Subcutaneous abdominal adipose tissue (tissue), 5 donors: ENCODE results near the gene SKOR2.

ENCODE experiments used
- H3K27ac ChIP-seq: one replicate; pipeline ENCODE4 v1.7.0; 2013; ENCODE audit warnings: low read depth, mild to moderate bottlenecking, inconsistent platforms, low read length, moderate library complexity
- H3K27me3 ChIP-seq, 5 donors: one replicate each; pipeline ENCODE4 v1.7.0; 2013; ENCODE audit warnings: low read length in 5 of 5, inconsistent platforms in 1 of 5; ENCODE audit not compliant: control insufficient read depth in 5 of 5, insufficient read depth in 4 of 5
- H3K36me3 ChIP-seq, 5 donors: one replicate each; pipeline ENCODE4 v1.7.0; 2013; ENCODE audit warnings: low read length in 5 of 5; ENCODE audit not compliant: control insufficient read depth in 5 of 5, insufficient read depth in 5 of 5
- H3K4me1 ChIP-seq, 5 donors: one replicate each; pipeline ENCODE4 v1.7.0; 2013; ENCODE audit warnings: low read length in 5 of 5, mild to moderate bottlenecking in 3 of 5, moderate library complexity in 1 of 5; ENCODE audit not compliant: control insufficient read depth in 5 of 5, insufficient read depth in 5 of 5
- H3K4me3 ChIP-seq, 5 donors: one replicate each; pipeline ENCODE4 v1.7.0; 2013; ENCODE audit warnings: low read length in 5 of 5, low read depth in 1 of 5
- H3K9ac ChIP-seq, 5 donors: one replicate each; pipeline ENCODE4 v1.7.0; 2013; ENCODE audit warnings: low read length in 5 of 5, mild to moderate bottlenecking in 4 of 5, moderate library complexity in 3 of 5
- H3K9me3 ChIP-seq, 5 donors: one replicate each; pipeline ENCODE4 v1.7.0; 2013; ENCODE audit warnings: low read length in 5 of 5; ENCODE audit not compliant: control insufficient read depth in 5 of 5
- donor health status: healthy.
- donor health status: healthy.
- donor health status: healthy.
- donor health status: healthy.
- donor health status: healthy.

The SKOR2 gene, protein sequence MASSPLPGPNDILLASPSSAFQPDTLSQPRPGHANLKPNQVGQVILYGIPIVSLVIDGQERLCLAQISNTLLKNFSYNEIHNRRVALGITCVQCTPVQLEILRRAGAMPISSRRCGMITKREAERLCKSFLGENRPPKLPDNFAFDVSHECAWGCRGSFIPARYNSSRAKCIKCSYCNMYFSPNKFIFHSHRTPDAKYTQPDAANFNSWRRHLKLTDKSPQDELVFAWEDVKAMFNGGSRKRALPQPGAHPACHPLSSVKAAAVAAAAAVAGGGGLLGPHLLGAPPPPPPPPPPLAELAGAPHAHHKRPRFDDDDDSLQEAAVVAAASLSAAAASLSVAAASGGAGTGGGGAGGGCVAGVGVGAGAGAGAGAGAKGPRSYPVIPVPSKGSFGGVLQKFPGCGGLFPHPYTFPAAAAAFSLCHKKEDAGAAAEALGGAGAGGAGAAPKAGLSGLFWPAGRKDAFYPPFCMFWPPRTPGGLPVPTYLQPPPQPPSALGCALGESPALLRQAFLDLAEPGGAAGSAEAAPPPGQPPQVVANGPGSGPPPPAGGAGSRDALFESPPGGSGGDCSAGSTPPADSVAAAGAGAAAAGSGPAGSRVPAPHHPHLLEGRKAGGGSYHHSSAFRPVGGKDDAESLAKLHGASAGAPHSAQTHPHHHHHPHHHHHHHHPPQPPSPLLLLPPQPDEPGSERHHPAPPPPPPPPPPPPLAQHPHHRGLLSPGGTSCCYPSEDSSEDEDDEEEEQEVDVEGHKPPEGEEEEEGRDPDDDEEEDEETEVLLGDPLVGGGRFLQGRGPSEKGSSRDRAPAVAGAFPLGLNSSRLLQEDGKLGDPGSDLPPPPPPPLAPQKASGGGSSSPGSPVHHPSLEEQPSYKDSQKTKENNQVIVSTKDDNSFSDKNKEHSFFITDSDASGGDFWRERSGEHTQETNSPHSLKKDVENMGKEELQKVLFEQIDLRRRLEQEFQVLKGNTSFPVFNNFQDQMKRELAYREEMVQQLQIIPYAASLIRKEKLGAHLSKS

DNA sequence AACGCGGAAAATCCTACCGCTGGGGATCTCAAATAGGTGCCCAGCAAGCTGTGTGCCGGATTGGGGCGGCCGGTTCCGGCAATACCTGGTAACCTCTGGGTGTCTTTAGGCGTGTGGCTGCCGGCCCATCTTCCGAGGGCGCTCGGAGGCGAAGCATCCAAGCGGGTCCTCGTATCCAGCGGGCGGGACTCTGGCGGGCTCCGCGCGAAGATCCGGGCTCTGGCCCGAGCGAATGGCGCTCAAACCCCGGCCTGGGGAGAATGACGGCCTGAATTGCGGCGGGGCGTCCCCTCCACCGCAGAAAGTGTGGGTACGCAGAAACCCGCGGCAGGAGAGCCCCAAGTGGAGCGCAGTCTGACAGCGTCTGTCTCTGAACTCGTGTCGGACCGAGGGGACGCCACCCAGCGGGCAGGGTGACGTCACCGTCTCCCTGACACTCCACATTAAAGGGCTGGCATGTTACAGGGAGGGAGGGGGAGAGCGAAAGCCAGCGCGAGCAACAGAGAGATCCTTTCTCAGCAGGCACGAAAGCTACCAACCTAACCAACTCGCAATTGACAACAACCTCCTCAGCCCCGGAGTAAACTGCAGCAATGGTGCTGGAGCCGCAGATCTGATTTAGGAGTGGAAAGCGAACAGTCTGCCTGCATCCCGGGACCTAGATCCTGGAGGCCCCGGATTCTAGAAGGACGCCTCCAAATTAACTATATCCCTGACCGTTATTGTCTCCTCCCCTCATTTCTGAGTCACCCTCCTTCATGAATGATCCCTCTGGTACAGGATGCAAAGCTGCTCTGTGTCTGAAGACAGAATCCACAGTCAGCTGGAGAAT is at the start of gene SKOR2:
Gene SKOR2 (minus strand): TSS at position 372 of the 832 bp plus-strand sequence. CDS start 2,477 bp downstream, outside the sequence.
- Histone ChIP-seq H3K9me3 (peaks cover 0 to 7% (median 3%) of the 10 kb centered on the region in 5 donors), H3K36me3 (no peaks in the 10 kb centered on the region), H3K27me3 (peaks cover 50 to 83% (median 67%) of the 10 kb centered on the region in 5 donors), H3K27ac (no peak within 1 kb of the TSS), H3K4me1 (peaks cover 0 to 10% (median 6%) of the 10 kb centered on the region in 5 donors), H3K4me3 (no peak within 1 kb of the TSS), H3K9ac (no peak within 1 kb of the TSS)

DNA sequence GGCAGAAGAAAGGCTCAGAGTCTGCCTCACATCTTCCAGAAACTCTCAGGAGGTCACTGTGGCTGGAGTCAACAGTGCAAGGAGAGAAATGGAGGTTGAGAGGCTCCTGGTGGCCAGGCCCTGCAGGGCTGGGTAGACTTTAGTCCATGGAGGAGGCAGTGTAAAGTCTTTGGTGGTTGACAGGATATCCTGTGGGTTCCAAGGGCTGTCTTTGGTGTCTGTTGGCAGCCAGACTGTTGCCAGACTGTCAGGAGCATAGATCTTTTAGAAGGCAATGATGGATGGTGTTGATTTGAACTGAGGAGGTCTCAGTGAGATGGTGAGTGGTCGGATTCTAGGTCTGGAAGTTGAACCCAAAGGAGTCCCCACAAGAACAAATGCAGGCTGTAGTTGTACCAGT is 45.0 kb upstream of the SKOR2 start:
- Histone ChIP-seq H3K27me3 (peaks cover 0 to 3% (median 0%) of the 10 kb centered on the region in 5 donors), H3K4me1 (no peaks in the 10 kb centered on the region), H3K9me3 (peaks cover 0 to 10% (median 4%) of the 10 kb centered on the region in 5 donors), H3K27ac (no peak overlapping the region), H3K4me3 (no peak overlapping the region), H3K9ac (no peak overlapping the region), H3K36me3 (no peaks in the 10 kb centered on the region)

DNA sequence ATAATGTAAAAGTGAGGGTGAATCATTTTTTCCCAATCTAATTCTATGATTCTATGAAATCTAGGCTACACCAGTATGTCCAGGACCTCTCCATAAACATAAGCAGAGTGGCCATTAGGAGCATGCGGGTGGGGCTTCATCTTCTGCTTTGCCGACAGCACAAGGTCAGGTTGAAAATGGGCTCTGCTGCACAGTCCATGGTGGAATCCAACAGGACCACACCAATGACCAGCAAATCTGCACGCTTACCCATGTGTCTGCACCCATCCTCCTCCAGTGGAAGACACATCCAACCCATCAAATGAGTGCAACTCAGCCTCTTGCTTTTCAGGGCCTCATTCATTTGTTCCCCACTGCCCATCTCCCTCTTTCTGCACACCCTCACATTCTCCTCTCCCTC is 43.3 kb upstream of the SKOR2 start:
- Histone ChIP-seq H3K27me3 (peaks cover 0 to 3% (median 0%) of the 10 kb centered on the region in 5 donors), H3K27ac (no peak overlapping the region), H3K36me3 (no peaks in the 10 kb centered on the region), H3K4me1 (no peaks in the 10 kb centered on the region), H3K9ac (no peak overlapping the region), H3K9me3 (peaks cover 0 to 3% (median 0%) of the 10 kb centered on the region in 5 donors), H3K4me3 (no peak overlapping the region)

DNA sequence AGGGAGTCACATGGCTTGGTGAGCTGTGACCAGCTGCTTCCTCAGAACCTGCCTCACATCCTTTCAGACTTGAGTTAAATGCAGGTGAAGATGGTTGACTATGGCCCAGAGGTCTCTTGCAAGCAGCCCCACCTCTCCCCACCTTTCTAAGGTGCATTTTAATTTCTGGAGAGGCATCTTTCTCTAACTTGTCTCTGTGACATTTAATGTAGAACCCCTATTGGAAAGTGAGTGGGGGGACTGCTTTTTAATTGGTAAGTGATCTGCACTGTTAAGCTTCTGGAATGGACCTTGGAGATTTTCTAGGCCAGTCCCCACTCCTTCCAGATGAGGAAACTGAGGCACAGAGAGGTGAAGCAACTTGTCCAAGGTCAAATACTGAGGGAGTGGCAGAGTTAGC is 37.3 kb upstream of the SKOR2 start:
- H3K27me3 ChIP-seq, result peaks cover 0 to 12% (median 3%) of the 10 kb centered on the region in 5 donors

DNA sequence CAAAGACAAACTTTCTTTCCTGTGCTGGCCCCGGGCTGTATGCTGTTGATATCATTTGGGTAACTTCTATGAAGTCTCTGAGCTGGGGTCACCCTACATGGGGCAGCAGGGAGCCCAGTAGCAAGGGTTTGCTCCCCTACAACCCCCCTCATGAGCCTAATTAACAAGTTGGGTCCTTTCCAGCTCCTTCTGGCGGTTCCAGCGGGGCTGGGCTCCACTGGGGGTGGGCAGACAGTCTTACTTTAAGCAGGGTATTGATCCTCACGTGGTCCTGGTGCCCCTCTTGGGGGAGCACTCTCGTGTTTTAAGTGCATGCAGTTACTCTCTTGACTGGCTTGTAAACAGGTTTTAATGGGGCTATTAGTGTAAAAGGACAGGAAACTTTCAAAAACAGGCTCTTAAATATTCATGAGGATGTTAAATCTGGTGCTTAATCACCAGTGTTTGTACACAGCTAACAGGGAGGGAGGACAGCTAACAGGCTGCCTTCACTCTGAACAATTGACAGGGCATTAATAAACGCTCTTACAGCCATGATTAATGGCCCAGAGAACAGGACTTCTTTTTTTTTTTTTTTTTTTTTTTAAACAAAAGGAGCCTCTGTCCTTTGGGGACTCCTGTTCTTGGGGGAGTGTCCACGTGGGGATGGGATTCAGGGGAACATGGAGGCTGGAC is 36.6 kb upstream of the SKOR2 start:
- no peak overlapping the region for H3K27ac ChIP-seq
- no peaks in the 10 kb centered on the region for H3K9me3 ChIP-seq
- no peaks in the 10 kb centered on the region for H3K36me3 ChIP-seq
- peaks cover 0 to 12% (median 3%) of the 10 kb centered on the region in 5 donors for H3K27me3 ChIP-seq
- no peaks in the 10 kb centered on the region for H3K4me1 ChIP-seq
- no peak overlapping the region for H3K4me3 ChIP-seq
- no peak overlapping the region for H3K9ac ChIP-seq

More for the DNA sequence above, 37.3 kb upstream of the SKOR2 start:
- H3K9me3 ChIP-seq, result no peaks in the 10 kb centered on the region
- H3K4me3 ChIP-seq, result no peak overlapping the region
- no peak overlapping the region for H3K9ac ChIP-seq
- no peak overlapping the region for H3K27ac ChIP-seq
- no peaks in the 10 kb centered on the region for H3K36me3 ChIP-seq
- H3K4me1 ChIP-seq, result no peaks in the 10 kb centered on the region

DNA sequence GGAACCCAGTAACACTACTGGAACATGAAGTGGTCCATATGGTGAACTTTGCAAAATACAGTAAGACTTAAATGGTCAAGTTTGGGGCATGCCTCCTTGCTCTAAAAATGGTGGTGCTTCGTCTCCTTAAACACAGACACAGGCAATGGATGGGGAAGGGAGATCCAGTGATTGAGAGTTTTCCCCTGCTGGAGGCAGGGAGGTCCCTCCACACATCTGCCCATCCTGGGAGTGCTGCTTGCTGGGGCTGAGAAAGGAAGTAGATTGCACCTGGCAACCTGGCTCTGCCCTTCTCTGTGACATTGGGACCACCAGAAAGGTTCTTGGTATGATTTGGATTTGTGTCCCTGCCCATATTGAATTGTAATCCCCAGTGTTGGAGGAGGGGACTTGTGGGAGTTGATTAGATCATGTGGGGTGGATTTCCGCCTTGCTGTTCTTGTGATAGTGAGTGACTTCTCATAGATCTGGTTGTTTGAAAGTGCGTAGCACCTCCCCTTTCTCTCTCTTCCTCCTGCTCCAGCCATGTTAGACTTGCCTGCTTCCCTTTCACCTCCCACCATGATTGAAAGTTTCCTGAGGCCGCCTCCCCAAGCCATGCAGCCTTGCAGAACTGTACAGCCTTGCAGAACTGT is 35.4 kb upstream of the SKOR2 start:
- no peak overlapping the region for H3K4me3 ChIP-seq
- H3K9ac ChIP-seq, result no peak overlapping the region
- no peaks in the 10 kb centered on the region for H3K4me1 ChIP-seq

DNA sequence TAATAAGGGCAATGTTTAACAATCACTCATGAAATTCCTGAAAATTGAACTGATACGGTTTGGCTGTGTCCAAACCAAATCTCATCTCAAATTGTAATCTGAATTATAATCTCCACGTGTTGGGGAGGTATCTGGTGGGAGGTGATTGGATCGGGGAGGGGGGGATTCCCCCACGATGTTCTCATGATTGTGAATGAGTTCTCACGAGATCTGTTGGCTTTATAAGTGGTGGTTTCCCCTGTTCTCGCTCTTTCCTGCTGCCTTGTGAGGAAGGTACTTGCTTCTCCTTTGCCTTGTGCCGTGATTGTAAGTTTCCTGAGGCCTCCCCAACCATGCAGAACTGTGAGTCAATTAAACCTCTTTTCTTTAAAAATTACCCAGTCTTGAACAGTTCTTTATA is 34.0 kb upstream of the SKOR2 start:
- Histone ChIP-seq H3K9me3 (no peaks in the 10 kb centered on the region), H3K9ac (no peak overlapping the region), H3K27ac (no peak overlapping the region), H3K4me1 (no peaks in the 10 kb centered on the region), H3K36me3 (no peaks in the 10 kb centered on the region), H3K27me3 (peaks cover 0 to 17% (median 3%) of the 10 kb centered on the region in 5 donors), H3K4me3 (no peak overlapping the region)

More for the DNA sequence above, 35.4 kb upstream of the SKOR2 start:
- peaks cover 0 to 12% (median 3%) of the 10 kb centered on the region in 5 donors for H3K27me3 ChIP-seq
- no peak overlapping the region for H3K27ac ChIP-seq
- H3K36me3 ChIP-seq, result no peaks in the 10 kb centered on the region
- no peaks in the 10 kb centered on the region for H3K9me3 ChIP-seq

DNA sequence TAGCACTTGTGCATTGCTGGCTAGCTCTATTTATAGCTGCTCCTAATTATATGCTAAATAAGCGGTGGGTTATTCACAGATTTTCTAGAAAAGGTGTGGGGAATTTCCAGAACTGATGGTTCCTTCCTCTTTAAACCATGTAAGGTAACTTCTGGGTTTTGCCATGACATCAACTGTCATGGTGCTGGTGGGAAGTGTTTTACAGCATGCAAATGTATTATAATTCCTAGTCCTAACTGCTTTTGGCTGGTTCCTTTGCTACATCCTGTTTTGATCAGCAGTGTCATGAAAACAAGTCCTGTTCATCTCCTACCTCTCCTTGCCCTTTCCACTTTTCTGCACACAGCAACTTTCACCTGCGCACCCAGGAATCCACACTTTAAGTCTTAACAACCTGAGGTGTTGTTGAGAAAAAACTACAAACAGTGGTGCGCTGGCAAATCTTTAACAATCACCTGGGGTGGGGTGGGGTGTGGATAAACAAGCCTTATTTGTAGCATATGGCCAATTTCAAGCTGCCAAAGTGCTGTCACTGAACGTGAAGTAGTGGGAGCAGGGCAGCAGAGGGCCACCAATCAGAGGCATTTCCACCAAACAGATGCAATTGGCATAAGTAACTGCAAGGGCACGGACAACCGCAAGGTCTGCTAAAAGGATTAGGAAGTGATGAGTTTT is 33.4 kb upstream of the SKOR2 start:
- no peaks in the 10 kb centered on the region for H3K9me3 ChIP-seq
- no peak overlapping the region for H3K9ac ChIP-seq
- peaks cover 0 to 17% (median 3%) of the 10 kb centered on the region in 5 donors for H3K27me3 ChIP-seq
- H3K4me3 ChIP-seq, result no peak overlapping the region
- no peak overlapping the region for H3K27ac ChIP-seq
- H3K36me3 ChIP-seq, result no peaks in the 10 kb centered on the region
- no peaks in the 10 kb centered on the region for H3K4me1 ChIP-seq
